Body of pancreas (tissue), 4 donors: ENCODE data around the gene SRRM4.

Experiments
- POLR2A ChIP-seq, 3 donors: fragments of 450-650 bp; IDR thresholded peaks; one replicate each; pipeline ENCODE4 v1.6.1; 2016; ENCODE audit warnings: antibody characterized with exemption in 3 of 3, mild to moderate bottlenecking in 2 of 3
- TF ChIP-seq, protein P1 (sequence below), 7 experiments: fragments of 450-650 bp in 4 of 7; fragments of 200-600 bp in 3 of 7; sonication (generic) in 3 of 7; IDR thresholded peaks; one replicate each; pipeline ENCODE4 v1.5.1; 2016 to 2019; ENCODE audit warnings: antibody characterized with exemption in 7 of 7

DNA sequence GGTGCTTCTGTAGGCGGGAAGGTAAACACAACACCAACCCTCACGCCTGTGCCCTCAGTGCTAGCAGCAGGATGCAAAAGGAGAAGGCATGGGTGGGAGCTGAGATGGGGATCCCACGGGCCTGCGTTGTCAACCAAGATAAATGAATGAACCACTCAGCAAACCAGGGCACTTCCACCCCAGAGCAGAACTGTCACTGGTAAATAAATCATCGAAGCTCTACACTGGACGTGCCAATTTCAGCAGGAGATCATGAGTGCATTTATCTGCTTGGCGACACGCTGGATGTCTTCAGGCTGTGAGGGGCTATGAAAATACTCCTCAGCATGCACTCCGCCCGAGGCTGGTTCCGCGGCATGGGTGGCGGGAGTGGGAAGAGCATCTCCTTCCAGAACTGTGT is 230.5 kb downstream of the SRRM4 start:
- TF ChIP-seq, protein P1, sequence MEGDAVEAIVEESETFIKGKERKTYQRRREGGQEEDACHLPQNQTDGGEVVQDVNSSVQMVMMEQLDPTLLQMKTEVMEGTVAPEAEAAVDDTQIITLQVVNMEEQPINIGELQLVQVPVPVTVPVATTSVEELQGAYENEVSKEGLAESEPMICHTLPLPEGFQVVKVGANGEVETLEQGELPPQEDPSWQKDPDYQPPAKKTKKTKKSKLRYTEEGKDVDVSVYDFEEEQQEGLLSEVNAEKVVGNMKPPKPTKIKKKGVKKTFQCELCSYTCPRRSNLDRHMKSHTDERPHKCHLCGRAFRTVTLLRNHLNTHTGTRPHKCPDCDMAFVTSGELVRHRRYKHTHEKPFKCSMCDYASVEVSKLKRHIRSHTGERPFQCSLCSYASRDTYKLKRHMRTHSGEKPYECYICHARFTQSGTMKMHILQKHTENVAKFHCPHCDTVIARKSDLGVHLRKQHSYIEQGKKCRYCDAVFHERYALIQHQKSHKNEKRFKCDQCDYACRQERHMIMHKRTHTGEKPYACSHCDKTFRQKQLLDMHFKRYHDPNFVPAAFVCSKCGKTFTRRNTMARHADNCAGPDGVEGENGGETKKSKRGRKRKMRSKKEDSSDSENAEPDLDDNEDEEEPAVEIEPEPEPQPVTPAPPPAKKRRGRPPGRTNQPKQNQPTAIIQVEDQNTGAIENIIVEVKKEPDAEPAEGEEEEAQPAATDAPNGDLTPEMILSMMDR (IDR thresholded peaks at IDR 0.05), result no peak
- TF ChIP-seq POLR2A (IDR thresholded peaks at IDR 0.05), result no peak
